H1 (cell line): Measurements from ENCODE around the gene ZNF148.

Experiments used
- CREB1 ChIP-seq: IDR thresholded peaks from 2 replicates; pipeline ENCODE4 v1.6.1; 2012; ENCODE audit warnings: inconsistent platforms
- CTCF ChIP-seq, 3 experiments: IDR thresholded peaks; 1 replicate in 2 of 3; 2 replicates in 1 of 3; pipeline versions ENCODE4 v1.5.1 to v1.6.1; 2011; ENCODE audit warnings: low read length in 3 of 3, mild to moderate bottlenecking in 3 of 3, inconsistent platforms in 2 of 3, low read depth in 1 of 3, moderate library complexity in 1 of 3; ENCODE audit not compliant: insufficient read depth in 1 of 3; ENCODE audit errors: control extremely low read depth in 1 of 3
- NRF1 ChIP-seq: IDR thresholded peaks from 2 replicates; pipeline ENCODE4 v1.6.1; 2011; ENCODE audit warnings: mild to moderate bottlenecking, low read depth, low read length, improper control_type of control experiment
- POLR2A ChIP-seq, 2 experiments: IDR thresholded peaks; 1 replicate in 1 of 2; 2 replicates in 1 of 2; pipeline ENCODE4 v1.6.1; 2011; ENCODE audit warnings: low read depth in 2 of 2, low read length in 2 of 2, mild to moderate bottlenecking in 2 of 2; ENCODE audit errors: control extremely low read depth in 1 of 2
- POLR2AphosphoS5 ChIP-seq: IDR thresholded peaks from 2 replicates; pipeline ENCODE4 v1.6.1; 2011; ENCODE audit warnings: low read depth, low read length
- SIN3A ChIP-seq, 2 experiments: IDR thresholded peaks in 1 of 2; conservative IDR thresholded peaks in 1 of 2; 2 replicates each; pipeline ENCODE4 v1.6.1; 2011 to 2012; ENCODE audit warnings: low read length in 2 of 2, improper control_type of control experiment in 1 of 2, low read depth in 1 of 2, mild to moderate bottlenecking in 1 of 2
- SP2 ChIP-seq: IDR thresholded peaks from 2 replicates; pipeline ENCODE4 v1.6.1; 2012; ENCODE audit warnings: mild to moderate bottlenecking, low read length, inconsistent platforms
- SRF ChIP-seq: IDR thresholded peaks from 2 replicates; pipeline ENCODE4 v1.6.1; 2011; ENCODE audit warnings: mild to moderate bottlenecking, low read depth, low read length, moderate library complexity
- SUZ12 ChIP-seq: fragments of 200-600 bp; sonication (generic); IDR thresholded peaks from 2 replicates; pipeline ENCODE4 v1.6.1; 2012; ENCODE audit warnings: mild to moderate bottlenecking, inconsistent platforms, low read length, moderate library complexity, mixed read lengths
- TAF7 ChIP-seq: optimal IDR thresholded peaks from 2 replicates; pipeline ENCODE3; 2011; ENCODE audit warnings: low read depth, mild to moderate bottlenecking, inconsistent platforms, low read length, moderate library complexity, borderline replicate concordance
- TCF12 ChIP-seq: IDR thresholded peaks from 2 replicates; pipeline ENCODE4 v1.6.1; 2011; ENCODE audit warnings: low read depth, mild to moderate bottlenecking, low read length
- TEAD4 ChIP-seq: IDR thresholded peaks from 2 replicates; pipeline ENCODE4 v1.6.1; 2012; ENCODE audit warnings: low read depth, low read length, inconsistent platforms, mixed read lengths
- USF2 ChIP-seq: IDR thresholded peaks from 2 replicates; pipeline ENCODE4 v1.6.1; 2011; ENCODE audit warnings: low read length, improper control_type of control experiment
- ZNF274 ChIP-seq: IDR thresholded peaks from 2 replicates; pipeline ENCODE4 v1.7.0; 2012; ENCODE audit warnings: low read length, borderline replicate concordance; ENCODE audit errors: extremely low read depth

DNA sequence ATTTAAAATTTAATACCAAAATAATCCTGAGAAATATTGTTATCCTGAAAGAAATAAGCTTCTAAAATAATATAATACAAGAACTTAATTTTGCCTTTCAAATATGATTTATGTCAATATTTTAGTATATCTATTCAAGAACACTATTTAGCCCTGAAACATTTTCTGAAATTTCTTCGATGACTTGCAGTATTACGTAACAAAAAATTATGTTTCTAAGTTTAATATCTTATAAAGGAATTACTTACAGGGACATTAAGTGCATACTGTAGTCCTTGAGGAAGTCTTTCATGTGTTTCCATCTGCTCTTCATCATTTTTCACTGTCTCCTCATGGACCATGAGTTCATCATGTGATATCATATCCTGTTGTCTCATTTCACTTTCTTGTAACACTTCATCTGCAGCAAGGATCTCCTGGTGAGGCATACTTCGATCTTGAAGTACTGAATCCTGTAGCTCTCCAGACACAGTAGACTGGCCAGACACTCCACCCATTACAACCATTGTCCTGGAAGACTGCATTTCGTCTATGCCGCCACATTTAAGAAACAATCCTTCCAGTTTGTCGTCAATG, 62.0 kb downstream of the ZNF148 start:
- TF ChIP-seq CTCF (IDR thresholded peaks at IDR 0.05; ENCODE audit: control extremely low read depth in 1 of 3, insufficient read depth in 1 of 3, low read depth in 1 of 3, low read length in 3 of 3) (no peak), USF2 (no peak), POLR2A (IDR thresholded peaks at IDR 0.05; ENCODE audit: control extremely low read depth in 1 of 2, low read depth in 2 of 2, low read length in 2 of 2) (no peak), NRF1 (no peak), CREB1 (no peak), SP2 (no peak), ZNF274 (no peak), TEAD4 (no peak), TCF12 (no peak), POLR2AphosphoS5 (no peak), SUZ12 (no peak), TAF7 (no peak), SRF (no peak), SIN3A (conservative IDR thresholded peaks at IDR 0.05 in 1 of 2, IDR thresholded peaks at IDR 0.05 in 1 of 2; ENCODE audit: low read depth in 1 of 2, low read length in 2 of 2) (no peak)
